Measurements from ENCODE around the gene ETDB. TPM values are rescaled to one million over a fixed set of nuclear protein-coding genes. Genes with fewer than 3 reads are reported as not detected.
"Not testable (repeated sequence)": the region's sequence is repeated elsewhere in the genome, so short reads cannot be mapped to it uniquely, and the experiment has no call there.

Gene ETDB
- total RNA-seq, 4 donors from 2014 or later = not detected

GRCh38 chrX:135112096-135112729, 8.1 kb downstream of the ETDB start:
- no peaks in the 10 kb centered on the region for H3K4me1 ChIP-seq
- H3K9me3 ChIP-seq = no peaks in the 10 kb centered on the region
- no peaks in the 10 kb centered on the region for H3K27me3 ChIP-seq
- no peak overlapping the region for H3K4me3 ChIP-seq
- no peak for DNase-seq (ENCODE audit: low spot score in 2 of 2)
- H3K27ac ChIP-seq = no peak overlapping the region
- peak in 1 of 2 donors; percentile 32 for TF ChIP-seq CTCF (IDR thresholded peaks at IDR 0.05)
- no peak for TF ChIP-seq POLR2AphosphoS5 (IDR thresholded peaks at IDR 0.05)
- 27% methylated on average over 5 of the region's 5 CpGs for WGBS
- no peaks in the 10 kb centered on the region for H3K36me3 ChIP-seq

GRCh38 chrX:135109554-135109953, 10.8 kb downstream of the ETDB start:
- H3K4me3 ChIP-seq = no peak overlapping the region
- no peaks in the 10 kb centered on the region for H3K4me1 ChIP-seq
- H3K27ac ChIP-seq = no peak overlapping the region
- no peak for DNase-seq (ENCODE audit: low spot score in 2 of 2)
- H3K9me3 ChIP-seq = no peaks in the 10 kb centered on the region
- TF ChIP-seq CTCF (IDR thresholded peaks at IDR 0.05) = no peak
- no peak for TF ChIP-seq EP300 (IDR thresholded peaks at IDR 0.05)
- no peak for TF ChIP-seq POLR2A (IDR thresholded peaks at IDR 0.05)
- H3K27me3 ChIP-seq = no peaks in the 10 kb centered on the region
- no peaks in the 10 kb centered on the region for H3K36me3 ChIP-seq
- 70% methylated on average over 3 of the region's 3 CpGs for WGBS

GRCh38 chrX:135099493-135099783, 20.9 kb downstream of the ETDB start:
- H3K4me3 ChIP-seq = no peak overlapping the region
- no peak for DNase-seq (ENCODE audit: low spot score in 2 of 2)
- H3K36me3 ChIP-seq = no peaks in the 10 kb centered on the region
- WGBS = 68% methylated on average over 10 of the region's 10 CpGs
- no peak overlapping the region for H3K27ac ChIP-seq
- no peaks in the 10 kb centered on the region for H3K27me3 ChIP-seq
- H3K9me3 ChIP-seq = no peaks in the 10 kb centered on the region
- no peak for TF ChIP-seq POLR2AphosphoS5 (IDR thresholded peaks at IDR 0.05)
- TF ChIP-seq EP300 (IDR thresholded peaks at IDR 0.05) = no peak
- TF ChIP-seq CTCF (IDR thresholded peaks at IDR 0.05) = no peak
- no peak for TF ChIP-seq POLR2A (IDR thresholded peaks at IDR 0.05)
- H3K4me1 ChIP-seq = peaks cover 10% of the 10 kb centered on the region

GRCh38 chrX:135097196-135097744, 23.1 kb downstream of the ETDB start:
- WGBS = 54% methylated on average over 12 of the region's 15 CpGs
- not testable (repeated sequence) for DNase-seq (ENCODE audit: low spot score in 2 of 2); H3K9me3 ChIP-seq; H3K27ac ChIP-seq; H3K36me3 ChIP-seq; H3K27me3 ChIP-seq; H3K4me1 ChIP-seq
- H3K4me3 ChIP-seq = peak overlapping the region; percentile 66

GRCh38 chrX:135095715-135096114, 24.6 kb downstream of the ETDB start:
- 83% methylated on average over 2 of the region's 5 CpGs for WGBS
- peak in 1 of 2 donors; percentile 57 for DNase-seq (ENCODE audit: low spot score in 2 of 2)
- no peak overlapping the region for H3K4me3 ChIP-seq
- H3K36me3 ChIP-seq = no peaks in the 10 kb centered on the region
- H3K9me3 ChIP-seq = no peaks in the 10 kb centered on the region
- no peak overlapping the region for H3K27ac ChIP-seq
- H3K4me1 ChIP-seq = peaks cover 10% of the 10 kb centered on the region
- TF ChIP-seq CTCF (IDR thresholded peaks at IDR 0.05) (no peak), EP300 (IDR thresholded peaks at IDR 0.05) (no peak), POLR2A (IDR thresholded peaks at IDR 0.05) (no peak), POLR2AphosphoS5 (IDR thresholded peaks at IDR 0.05) (no peak)
- H3K27me3 ChIP-seq = no peaks in the 10 kb centered on the region

GRCh38 chrX:135094726-135095125, 25.6 kb downstream of the ETDB start:
- Histone ChIP-seq H3K36me3 (no peaks in the 10 kb centered on the region), H3K4me3 (no peak overlapping the region), H3K4me1 (peaks cover 10% of the 10 kb centered on the region), H3K9me3 (no peaks in the 10 kb centered on the region), H3K27me3 (no peaks in the 10 kb centered on the region), H3K27ac (no peak overlapping the region)
- no peak for DNase-seq (ENCODE audit: low spot score in 2 of 2)
- TF ChIP-seq POLR2A (IDR thresholded peaks at IDR 0.05) (no peak), EP300 (IDR thresholded peaks at IDR 0.05) (no peak), POLR2AphosphoS5 (IDR thresholded peaks at IDR 0.05) (no peak), CTCF (IDR thresholded peaks at IDR 0.05) (no peak)
- WGBS = 81% methylated on average over 4 of the region's 6 CpGs

Data from suprapubic skin (tissue), 4 donors.